H1 (cell line): Measurements from ENCODE around the gene CYP2J2. TPM values are rescaled to one million over a fixed set of nuclear protein-coding genes. Genes with fewer than 3 reads are reported as not detected.

ENCODE experiments used
- CTCF ChIA-PET: fragments of 300-600 bp; sonication (Branson Sonifier 250); formaldehyde crosslinking; loops from one replicate; lab custom pipeline; 2021; ENCODE audit not compliant: partially characterized antibody; lab: Charles Lee
- POLR2A ChIA-PET: fragments of 300-600 bp; sonication (Branson Sonifier 250); formaldehyde crosslinking; loops from one replicate; lab custom pipeline; 2021; ENCODE audit warnings: inconsistent platforms; ENCODE audit not compliant: partially characterized antibody; lab: Charles Lee
- DNase-seq, 2 experiments: peaks; one replicate each; pipeline versions ENCODE4 v3.0.0 to v3.0.0-alpha.2; 2010 to 2022; ENCODE audit warnings: low spot score in 2 of 2, low read depth in 1 of 2, mixed read lengths in 1 of 2
- FAIRE-seq: peaks from 2 replicates; lab custom pipeline; 2011; peaks lifted over from hg19 to GRCh38; lab: Jason Lieb, UNC
- H2AFZ ChIP-seq: 2 replicates; pipeline ENCODE4 v1.8.1; 2012; ENCODE audit warnings: low read length, inconsistent platforms
- H2AK5ac ChIP-seq: 2 replicates; pipeline ENCODE4 v1.6.1; 2013; ENCODE audit warnings: low read depth, low read length
- H2BK120ac ChIP-seq: replicated peaks from 2 replicates; pipeline ENCODE3; 2013; ENCODE audit warnings: low read depth, low read length, inconsistent platforms
- H2BK12ac ChIP-seq: 2 replicates; pipeline ENCODE4 v1.6.1; 2013; ENCODE audit warnings: low read depth, low read length
- H2BK15ac ChIP-seq: 2 replicates; pipeline ENCODE4 v1.6.1; 2013; ENCODE audit warnings: low read length
- H2BK20ac ChIP-seq: 2 replicates; pipeline ENCODE4 v1.6.1; 2013; ENCODE audit warnings: low read length
- H2BK5ac ChIP-seq: 2 replicates; pipeline ENCODE4 v1.6.1; 2013; ENCODE audit warnings: low read depth, low read length
- H3K14ac ChIP-seq: 2 replicates; pipeline ENCODE4 v1.6.1; 2013; ENCODE audit warnings: inconsistent platforms; ENCODE audit not compliant: insufficient read length
- H3K18ac ChIP-seq: 2 replicates; pipeline ENCODE4 v1.6.1; 2013; ENCODE audit warnings: low read length; ENCODE audit errors: extremely low read depth
- H3K23ac ChIP-seq: 2 replicates; pipeline ENCODE4 v1.6.1; 2013; ENCODE audit warnings: inconsistent platforms; ENCODE audit not compliant: insufficient read length
- H3K23me2 ChIP-seq: 2 replicates; pipeline ENCODE4 v1.6.1; 2013; ENCODE audit warnings: low read depth, low read length
- H3K27ac ChIP-seq: 2 replicates; pipeline ENCODE4 v1.6.1; 2011; ENCODE audit warnings: low read depth, low read length, inconsistent platforms
- H3K27me3 ChIP-seq, 4 experiments: replicated peaks in 1 of 4; 1 replicate in 1 of 4; 2 replicates in 3 of 4; pipeline versions ENCODE4 v1.6.1 to v1.8.1; 2011 to 2013; ENCODE audit warnings: low read length in 3 of 4, mild to moderate bottlenecking in 3 of 4, inconsistent platforms in 2 of 4, mixed read lengths in 2 of 4, moderate library complexity in 1 of 4; ENCODE audit not compliant: control insufficient read depth in 3 of 4, insufficient read depth in 3 of 4; ENCODE audit errors: extremely low read depth in 1 of 4
- H3K36me3 ChIP-seq, 4 experiments: 2 replicates each; pipeline versions ENCODE4 v1.6.1 to v1.8.1; 2011 to 2013; ENCODE audit warnings: mild to moderate bottlenecking in 4 of 4, low read length in 3 of 4, moderate library complexity in 2 of 4, control low read depth in 1 of 4, inconsistent platforms in 1 of 4; ENCODE audit not compliant: insufficient read depth in 4 of 4, control insufficient read depth in 2 of 4
- H3K4ac ChIP-seq: replicated peaks from 2 replicates; pipeline ENCODE3; 2013; ENCODE audit warnings: low read length, low read depth, mixed read lengths, inconsistent platforms; ENCODE audit not compliant: insufficient read length
- H3K4me1 ChIP-seq, 4 experiments: replicated peaks in 1 of 4; 1 replicate in 1 of 4; 2 replicates in 3 of 4; pipeline versions ENCODE4 v1.6.1 to v1.8.1; 2011 to 2013; ENCODE audit warnings: low read length in 3 of 4, inconsistent platforms in 2 of 4, mixed read lengths in 1 of 4; ENCODE audit not compliant: insufficient read depth in 4 of 4, control insufficient read depth in 3 of 4
- H3K4me2 ChIP-seq, 2 experiments: 2 replicates each; pipeline versions ENCODE4 v1.6.1 to v1.8.1; 2011 to 2013; ENCODE audit warnings: low read depth in 2 of 2, low read length in 2 of 2, control low read depth in 1 of 2, inconsistent platforms in 1 of 2, mild to moderate bottlenecking in 1 of 2; ENCODE audit not compliant: insufficient read depth in 1 of 2
- H3K4me3 ChIP-seq, 4 experiments: fragments of 200-600, 300-600 bp in 1 of 4; sonication (generic), shearing (Covaris generic), sonication (Bioruptor Twin) in 1 of 4; 2 replicates each; pipeline versions ENCODE4 v1.5.1 to v1.8.1; 2011 to 2016; ENCODE audit warnings: low read length in 4 of 4, low read depth in 3 of 4, control low read depth in 2 of 4, inconsistent platforms in 2 of 4, mild to moderate bottlenecking in 2 of 4, mixed read lengths in 1 of 4, moderate library complexity in 1 of 4; ENCODE audit not compliant: insufficient read depth in 2 of 4; ENCODE audit errors: extremely low read depth in 1 of 4
- H3K56ac ChIP-seq: replicated peaks from 2 replicates; pipeline ENCODE3; 2013; ENCODE audit warnings: low read depth, mild to moderate bottlenecking, mixed read lengths, low read length, inconsistent platforms; ENCODE audit not compliant: insufficient read length
- H3K79me1 ChIP-seq: 2 replicates; pipeline ENCODE4 v1.6.1; 2013; ENCODE audit warnings: low read depth, low read length, control low read depth
- H3K79me2 ChIP-seq, 2 experiments: 2 replicates each; pipeline versions ENCODE4 v1.6.1 to v1.8.1; 2012 to 2013; ENCODE audit warnings: low read length in 2 of 2, mild to moderate bottlenecking in 2 of 2, inconsistent platforms in 1 of 2; ENCODE audit not compliant: insufficient read depth in 2 of 2, control insufficient read depth in 1 of 2
- H3K9ac ChIP-seq, 4 experiments: replicated peaks in 1 of 4; 1 replicate in 1 of 4; 2 replicates in 3 of 4; pipeline versions ENCODE4 v1.6.1 to v1.8.1; 2011 to 2013; ENCODE audit warnings: low read depth in 3 of 4, low read length in 3 of 4, control low read depth in 2 of 4, mild to moderate bottlenecking in 2 of 4, moderate library complexity in 2 of 4, inconsistent platforms in 1 of 4; ENCODE audit errors: extremely low read depth in 1 of 4
- H3K9me3 ChIP-seq, 2 experiments: 2 replicates each; pipeline versions ENCODE4 v1.6.1 to v1.8.1; 2012 to 2013; ENCODE audit warnings: mild to moderate bottlenecking in 2 of 2, moderate library complexity in 2 of 2, control low read depth in 1 of 2, inconsistent platforms in 1 of 2, low read depth in 1 of 2, low read length in 1 of 2, mixed read lengths in 1 of 2; ENCODE audit not compliant: insufficient read depth in 2 of 2
- H4K20me1 ChIP-seq, 2 experiments: replicated peaks in 1 of 2; 2 replicates each; pipeline versions ENCODE3 to v1.8.1; 2011 to 2013; ENCODE audit warnings: inconsistent platforms in 2 of 2, low read length in 2 of 2, mild to moderate bottlenecking in 1 of 2; ENCODE audit not compliant: insufficient read depth in 2 of 2, control insufficient read depth in 1 of 2
- H4K5ac ChIP-seq: 2 replicates; pipeline ENCODE4 v1.6.1; 2013; ENCODE audit warnings: low read length, low read depth, mixed read lengths, inconsistent platforms; ENCODE audit not compliant: insufficient read length
- H4K8ac ChIP-seq: 2 replicates; pipeline ENCODE4 v1.8.0; 2013; ENCODE audit warnings: mild to moderate bottlenecking, moderate library complexity, low read length, inconsistent platforms; ENCODE audit not compliant: insufficient read depth; ENCODE audit errors: extremely low read depth
- H4K91ac ChIP-seq: replicated peaks from 2 replicates; pipeline ENCODE3; 2013; ENCODE audit warnings: low read length, mixed read lengths, inconsistent platforms; ENCODE audit not compliant: insufficient read length
- TAF1 ChIP-seq: IDR thresholded peaks from 2 replicates; pipeline ENCODE4 v1.6.1; 2011; ENCODE audit warnings: mild to moderate bottlenecking, low read depth, low read length
- WGBS, 2 experiments: shearing (Covaris generic) in 1 of 2; methylation state at CpG; one replicate each; pipeline versions ENCODE4 v1.1.6 to v1.1.7; 2013 to 2015; ENCODE audit warnings: low lambda C conversion rate in 2 of 2, mixed read lengths in 2 of 2, inconsistent platforms in 1 of 2, low coverage in 1 of 2, missing lambda C conversion rate in 1 of 2; ENCODE audit not compliant: insufficient replicate concordance in 2 of 2, insufficient coverage in 1 of 2, insufficient read length in 1 of 2; ENCODE audit errors: extremely low coverage in 1 of 2, missing lambda C conversion rate in 1 of 2; 5-methylcytosine and 5-hydroxymethylcytosine counted together
- polyA plus RNA-seq, 7 experiments: library from polyadenylated mRNA; depleted of rRNA in 3 of 7; stranded (reverse) in 5 of 7; unstranded in 2 of 7; fragments of >200 nt in 5 of 7; fragments of 200-250 nt in 2 of 7; gene quantifications; 1 replicate in 5 of 7; 2 replicates in 1 of 7; 4 replicates in 1 of 7; pipeline versions ENCODE4 v1.2.1 to v1.2.3, GENCODE V29; 2011 to 2013; ENCODE audit warnings: missing spikeins in 2 of 7, mixed read lengths in 2 of 7
- total RNA-seq: library from RNA; stranded (reverse); fragmentation: NEBNext Ultra II Directional; extraction: Animal tissue kit (Norgen Biotek cat#: 25700); gene quantifications from 2 replicates; pipeline ENCODE4 v1.2.1, GENCODE V29; 2021

Gene CYP2J2
- total and polyA plus RNA-seq, 2 of the 8 experiments (the other 6 are each of a cell fraction or from before 2014, with no cell fraction given) = 0.59 to 2.1 TPM

DNA sequence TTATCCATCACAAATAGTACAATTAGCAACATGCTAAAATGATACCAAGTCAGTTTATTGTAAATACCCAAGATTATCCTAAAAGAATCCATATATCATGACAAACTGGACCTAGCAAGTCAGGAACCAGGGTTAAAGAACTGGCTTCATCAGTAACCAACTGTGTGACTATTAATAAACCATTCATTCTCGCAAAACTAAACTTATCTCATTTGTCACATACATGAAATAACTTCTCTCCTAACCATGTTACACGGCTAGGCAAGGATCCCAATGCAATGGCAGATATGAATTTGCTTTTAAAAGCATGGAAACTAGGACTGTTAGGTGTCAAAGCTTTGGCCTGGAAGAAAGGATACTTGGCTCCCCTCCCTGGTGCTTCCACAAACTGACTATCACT is 29.4 kb downstream of the CYP2J2 start:
- H4K91ac ChIP-seq = no peak overlapping the region
- no peak overlapping the region for H3K9ac ChIP-seq
- H4K5ac ChIP-seq = no peak overlapping the region
- WGBS, 2 experiments = 94% methylated on average over 2 of the region's 2 CpGs; no CpG with 5 or more reads in 1 of the 2 experiments
- H4K8ac ChIP-seq = no peak overlapping the region
- H2BK120ac ChIP-seq = no peak overlapping the region
- H3K4me1 ChIP-seq = no peaks in the 10 kb centered on the region
- H3K9me3 ChIP-seq = no peaks in the 10 kb centered on the region
- no peaks in the 10 kb centered on the region for H3K79me2 ChIP-seq
- ChIA-PET CTCF (interaction anchor here (2.3 to 4.0 kb wide), 2 partner anchors 17 to 50 kb away, joined by 5 to 28 read pairs; no protein-coding TSS in a partner anchor), POLR2A (no interaction called here)
- no peak overlapping the region for H2AK5ac ChIP-seq
- H3K23ac ChIP-seq = no peak overlapping the region
- no peaks in the 10 kb centered on the region for H4K20me1 ChIP-seq
- FAIRE-seq (no peak), DNase-seq (no peak)
- H3K4me2 ChIP-seq = no peak overlapping the region
- no peak overlapping the region for H2BK12ac ChIP-seq
- no peak overlapping the region for H3K4me3 ChIP-seq
- H3K4ac ChIP-seq = no peak overlapping the region
- H3K14ac ChIP-seq = no peak overlapping the region
- no peak overlapping the region for H3K18ac ChIP-seq
- H2BK5ac ChIP-seq = no peak overlapping the region
- no peak overlapping the region for H2BK20ac ChIP-seq
- H3K27me3 ChIP-seq = no peaks in the 10 kb centered on the region
- no peak overlapping the region for H3K27ac ChIP-seq
- no peaks in the 10 kb centered on the region for H3K79me1 ChIP-seq
- 0 out of 2 replicates have a peak, but pooled peaks cover 3% of the 10 kb centered on the region for H3K23me2 ChIP-seq
- no peak overlapping the region for H3K56ac ChIP-seq
- no peak overlapping the region for H2BK15ac ChIP-seq
- H3K36me3 ChIP-seq = no peaks in the 10 kb centered on the region
- H2AFZ ChIP-seq = no peak overlapping the region
- TF ChIP-seq TAF1 = no peak
